ENCODE results near the gene ACAD9. TPM values are rescaled to one million over a fixed set of nuclear protein-coding genes. Genes with fewer than 3 reads are reported as not detected.

The ACAD9 gene
- total and polyA plus RNA-seq, 2 donors (not counting 1 experiment from before 2014, with no cell fraction given): 33.6 to 57.6 TPM

GRCh38 chr3:128908951-128909350 lies 29.5 kb downstream of the ACAD9 start:
- no peaks in the 10 kb centered on the region for H3K9me3 Mint-ChIP-seq (ENCODE audit: insufficient read depth)
- no peak overlapping the region for H3K27ac Mint-ChIP-seq
- Histone ChIP-seq H4K20me1 (ENCODE audit: control insufficient read depth, insufficient read depth, low read length, poor library complexity, severe bottlenecking) (no peaks in the 10 kb centered on the region), H3K9ac (ENCODE audit: low read length) (no peak overlapping the region), H3K9me3 (ENCODE audit: control extremely low read depth in 1 of 3, control insufficient read depth in 2 of 3, insufficient read depth in 1 of 3, low read length in 2 of 3) (no peaks in the 10 kb centered on the region), H3K4me3 (ENCODE audit: control extremely low read depth in 1 of 5, extremely low read depth in 1 of 5, insufficient read depth in 1 of 5, low read depth in 2 of 5, low read length in 4 of 5) (no peak overlapping the region), H3K27me3 (replicated peaks in 1 of 4; ENCODE audit: control extremely low read depth in 1 of 4, control insufficient read depth in 3 of 4, insufficient read depth in 4 of 4, low read length in 3 of 4) (no peaks in the 10 kb centered on the region), H2AFZ (ENCODE audit: insufficient read depth, low read depth, low read length, poor library complexity, severe bottlenecking) (no peak overlapping the region), H3K36me3 (replicated peaks in 1 of 2; ENCODE audit: control extremely low read depth in 1 of 2, control insufficient read depth in 1 of 2, extremely low read depth in 1 of 2, insufficient read depth in 2 of 2, low read length in 1 of 2) (peaks cover 1 to 81% of the 10 kb centered on the region in 2 experiments), H3K79me2 (ENCODE audit: control insufficient read depth, insufficient read depth, low read length) (no peaks in the 10 kb centered on the region), H3K27ac (ENCODE audit: low read length in 2 of 2) (no peak overlapping the region), H3K4me2 (replicated peaks; ENCODE audit: low read depth, low read length, poor library complexity, severe bottlenecking) (no peak overlapping the region), H3K4me1 (ENCODE audit: control insufficient read depth in 2 of 2, insufficient read depth in 2 of 2, low read length in 2 of 2) (no peaks in the 10 kb centered on the region)
- TF ChIP-seq CTCF (IDR thresholded peaks at IDR 0.05): no peak
- ChIA-PET CTCF (interaction anchor here (1.9 kb wide), 1 partner anchor 11 kb away, joined by 5 read pairs; no protein-coding TSS in a partner anchor), POLR2A (no interaction called here)
- WGBS (ENCODE audit: insufficient coverage): 86% methylated on average over 6 of the region's 6 CpGs
- H3K4me1 Mint-ChIP-seq: no peaks in the 10 kb centered on the region
- no peak overlapping the region for H3K4me3 Mint-ChIP-seq
- DNase-seq (no peak), ATAC-seq (ENCODE audit: low read depth) (no peak)
- intact Hi-C loops (cut with micrococcal nuclease): no loop called here
- H3K27me3 Mint-ChIP-seq: no peaks in the 10 kb centered on the region

- no peaks in the 10 kb centered on the region for H3K4me1 Mint-ChIP-seq
- ATAC-seq (ENCODE audit: low read depth) (no peak), DNase-seq (no peak)
- Histone ChIP-seq H3K4me2 (replicated peaks; ENCODE audit: low read depth, low read length, poor library complexity, severe bottlenecking) (no peak overlapping the region), H3K79me2 (ENCODE audit: control insufficient read depth, insufficient read depth, low read length) (no peaks in the 10 kb centered on the region), H3K36me3 (replicated peaks in 1 of 2; ENCODE audit: control extremely low read depth in 1 of 2, control insufficient read depth in 1 of 2, extremely low read depth in 1 of 2, insufficient read depth in 2 of 2, low read length in 1 of 2) (peaks cover 1 to 82% of the 10 kb centered on the region in 2 experiments), H3K4me3 (ENCODE audit: control extremely low read depth in 1 of 5, extremely low read depth in 1 of 5, insufficient read depth in 1 of 5, low read depth in 2 of 5, low read length in 4 of 5) (no peak overlapping the region), H3K4me1 (ENCODE audit: control insufficient read depth in 2 of 2, insufficient read depth in 2 of 2, low read length in 2 of 2) (no peaks in the 10 kb centered on the region), H3K27me3 (replicated peaks in 1 of 4; ENCODE audit: control extremely low read depth in 1 of 4, control insufficient read depth in 3 of 4, insufficient read depth in 4 of 4, low read length in 3 of 4) (no peaks in the 10 kb centered on the region), H3K9ac (ENCODE audit: low read length) (no peak overlapping the region), H3K27ac (ENCODE audit: low read length in 2 of 2) (no peak overlapping the region), H2AFZ (ENCODE audit: insufficient read depth, low read depth, low read length, poor library complexity, severe bottlenecking) (no peak overlapping the region), H4K20me1 (ENCODE audit: control insufficient read depth, insufficient read depth, low read length, poor library complexity, severe bottlenecking) (no peaks in the 10 kb centered on the region), H3K9me3 (ENCODE audit: control extremely low read depth in 1 of 3, control insufficient read depth in 2 of 3, insufficient read depth in 1 of 3, low read length in 2 of 3) (no peaks in the 10 kb centered on the region)
- WGBS (ENCODE audit: insufficient coverage): 97% methylated on average over 6 of the region's 13 CpGs
- no peaks in the 10 kb centered on the region for H3K27me3 Mint-ChIP-seq
- TF ChIP-seq EZH2 (IDR thresholded peaks at IDR 0.05; ENCODE audit: borderline replicate concordance, insufficient read depth, low read depth, low read length, poor library complexity, severe bottlenecking) (no peak), CTCF (IDR thresholded peaks at IDR 0.05) (no peak)
- ChIA-PET CTCF (no interaction called here), POLR2A (no interaction called here)
- no peaks in the 10 kb centered on the region for H3K9me3 Mint-ChIP-seq (ENCODE audit: insufficient read depth)
- no peak overlapping the region for H3K27ac Mint-ChIP-seq
- H3K4me3 Mint-ChIP-seq: no peak overlapping the region
- intact Hi-C loops (cut with micrococcal nuclease): no loop called here
These were observed 30.6 kb downstream of the ACAD9 start for GRCh38 chr3:128910006-128910405.

Data from B cell (primary cell).